Kidney capillary endothelial cell (primary cell): ENCODE measurements around the gene URI1.

Experiments used
- DNase-seq: peaks from one replicate; pipeline ENCODE4 v3.0.0-alpha.2; 2018; ENCODE audit warnings: low spot score

The URI1 gene

DNA sequence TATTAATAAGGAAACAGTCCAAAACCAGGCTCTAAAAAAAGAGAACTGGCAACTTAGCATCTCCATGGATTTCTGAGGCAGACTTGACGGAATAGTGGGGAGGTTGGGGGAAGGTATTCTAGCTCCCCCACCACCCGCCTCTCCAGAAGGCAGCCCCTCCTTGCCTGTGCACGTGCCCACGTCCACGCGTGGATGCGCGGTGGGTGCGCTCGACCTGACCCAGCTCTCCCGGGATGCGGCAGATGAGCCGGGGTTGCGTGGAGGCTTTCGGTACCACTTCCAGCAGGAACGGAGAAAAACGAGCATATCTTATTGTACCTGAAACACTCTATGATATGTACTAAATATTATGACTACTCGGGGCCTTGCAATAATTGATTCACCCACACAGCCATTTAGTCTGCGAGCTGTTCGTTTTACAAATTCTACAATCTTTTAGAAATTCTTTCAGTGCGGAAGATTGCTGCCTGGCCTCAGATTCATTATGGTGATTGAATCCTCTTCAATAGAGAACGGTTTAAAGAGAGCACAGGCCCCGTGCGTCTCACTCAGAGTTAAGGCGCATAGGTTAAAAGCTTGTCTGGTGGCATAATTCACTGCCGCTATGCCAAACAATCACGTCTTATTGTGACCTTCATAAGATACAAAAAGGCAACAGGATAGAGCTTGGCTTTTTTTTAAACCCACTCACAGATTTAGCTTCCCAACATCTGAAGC, 117.9 kb downstream of the URI1 start:
- no peak for DNase-seq

- DNase-seq: no peak
These were observed 118.6 kb downstream of the URI1 start for GRCh38 chr19:30060531-30061222.

DNA sequence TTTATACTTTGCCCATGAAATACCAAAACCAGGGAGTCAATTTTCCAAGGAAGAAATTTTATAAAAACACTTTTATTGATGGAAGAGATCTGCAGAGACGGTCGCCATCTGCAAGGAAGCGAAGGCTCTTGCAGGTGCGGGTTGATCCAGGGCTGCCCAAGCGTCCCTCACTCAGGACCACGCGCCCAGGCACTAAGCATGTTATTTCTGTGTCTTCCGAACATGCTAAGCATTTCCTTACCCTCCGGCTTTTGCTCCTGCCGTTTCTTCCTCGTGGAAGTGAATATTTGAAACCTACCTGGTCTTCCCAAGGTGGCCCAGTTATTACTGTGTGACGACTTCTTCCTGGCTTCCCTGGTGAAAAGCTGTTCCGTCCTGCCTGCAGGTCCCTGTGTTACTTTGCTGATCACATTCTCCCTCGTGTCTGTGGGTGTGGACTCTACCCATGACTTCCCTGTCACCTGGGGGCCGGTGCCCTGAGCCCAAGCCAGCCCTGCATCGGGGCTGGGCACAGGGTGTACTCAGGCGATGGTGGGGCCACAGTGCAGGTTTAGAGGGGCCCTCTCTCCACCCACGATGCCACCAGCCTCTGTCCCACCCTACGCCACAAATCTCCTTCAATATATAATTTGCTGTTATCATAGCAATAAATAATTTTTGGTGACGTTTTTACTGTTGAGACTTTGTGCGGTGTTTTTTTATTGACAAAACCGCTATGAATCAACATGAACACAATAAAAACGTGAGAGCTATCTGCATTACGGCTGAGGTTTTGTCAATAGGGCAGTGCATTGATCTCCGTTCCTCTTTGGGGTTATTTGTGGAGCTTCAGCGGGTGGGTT, 119.4 kb downstream of the URI1 start:
- no peak for DNase-seq

GRCh38 chr19:30062065-30062906, 120.2 kb downstream of the URI1 start:
- no peak for DNase-seq

GRCh38 chr19:30062907-30063649, 121.0 kb downstream of the URI1 start:
- DNase-seq: no peak

DNA sequence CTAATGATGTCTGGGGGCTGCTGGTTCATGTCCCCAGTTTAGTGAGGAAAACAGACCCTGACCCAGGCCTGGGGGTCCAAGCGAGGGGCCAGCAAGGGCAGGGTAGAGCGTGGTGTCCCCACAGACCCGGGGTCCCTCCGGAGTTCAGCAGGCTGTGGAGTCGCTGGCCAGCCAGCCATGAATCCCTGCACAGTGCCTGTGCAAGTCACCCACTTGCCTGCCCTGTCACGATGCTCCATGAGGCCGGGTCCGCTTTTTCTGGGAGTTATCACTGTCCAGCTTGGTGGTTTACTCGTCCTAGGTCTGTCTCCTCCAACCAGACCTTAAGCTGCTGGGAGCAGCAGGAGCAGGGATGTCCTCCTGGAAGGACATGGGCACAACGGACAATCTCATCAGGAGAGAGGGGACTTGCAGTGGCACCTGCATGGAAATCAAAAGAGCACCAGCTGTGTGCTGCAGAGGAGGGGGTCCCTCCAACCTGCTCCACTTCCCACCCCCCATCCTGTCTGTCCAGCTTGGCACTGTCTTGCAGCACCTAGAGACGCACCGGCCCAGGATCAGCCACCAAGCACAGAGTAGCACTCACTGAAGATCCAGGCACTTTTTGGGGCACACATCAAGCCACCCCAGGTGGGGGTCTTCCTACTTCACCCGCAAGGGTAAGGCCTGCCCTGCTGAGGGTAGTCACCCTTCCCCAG, 121.8 kb downstream of the URI1 start:
- DNase-seq: no peak

- DNase-seq: no peak
These were observed 122.3 kb downstream of the URI1 start for GRCh38 chr19:30064348-30064699.

GRCh38 chr19:30064771-30065494, 122.9 kb downstream of the URI1 start:
- no peak for DNase-seq

GRCh38 chr19:30065680-30066606, 123.9 kb downstream of the URI1 start:
- no peak for DNase-seq
